ENCODE data around the gene TMEM183A.

TMEM183A gene

DNA sequence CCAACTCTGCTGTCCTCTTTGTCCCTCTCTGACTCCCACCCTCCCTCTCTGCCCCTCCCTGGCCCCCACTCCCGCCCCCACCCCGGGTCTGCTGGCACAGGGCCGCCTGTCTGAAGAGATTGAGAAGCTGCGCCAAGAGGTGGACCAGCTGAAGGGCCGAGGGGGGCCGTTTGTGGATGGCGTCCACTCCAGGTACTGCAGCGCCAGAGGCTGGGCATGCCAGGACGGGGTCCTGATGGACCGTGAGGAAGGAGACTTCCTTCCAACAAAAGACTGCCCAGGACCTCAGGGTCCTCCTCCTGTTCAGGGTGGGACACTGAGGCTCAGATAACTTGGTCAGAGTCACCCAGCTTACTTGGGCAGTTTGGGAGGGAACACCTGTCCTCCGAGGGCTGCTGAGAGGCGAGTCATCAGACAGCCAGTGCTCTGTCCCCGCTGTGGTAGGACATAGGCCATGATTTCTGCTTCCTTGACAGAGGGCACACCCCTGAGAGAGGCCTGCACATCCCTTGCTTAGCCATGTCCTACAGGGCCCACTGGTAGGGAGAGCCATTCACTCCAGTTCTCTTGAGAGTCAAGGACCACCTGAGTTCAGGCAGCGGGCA, 42.5 kb downstream of the TMEM183A start:
- Histone ChIP-seq H3K18ac (ENCODE audit: low read length) (no peak overlapping the region), H3K4me1 (ENCODE audit: control insufficient read depth in 1 of 2, insufficient read depth in 2 of 2, low read length in 2 of 2) (no peaks in the 10 kb centered on the region), H4K91ac (ENCODE audit: low read depth, low read length) (no peak overlapping the region), H2AK5ac (ENCODE audit: low read length) (no peak overlapping the region), H4K8ac (ENCODE audit: low read depth, low read length) (no peak overlapping the region), H4K12ac (ENCODE audit: low read depth, low read length) (no peak overlapping the region), H3K27me3 (ENCODE audit: insufficient read depth, low read length) (no peaks in the 10 kb centered on the region), H2AFZ (ENCODE audit: insufficient read depth, low read length, poor library complexity) (no peak overlapping the region), H3K4ac (ENCODE audit: low read depth, low read length) (no peak overlapping the region), H3K9ac (ENCODE audit: low read length) (no peak overlapping the region), H3K4me3 (ENCODE audit: low read depth, low read length) (no peak overlapping the region), H3K9me3 (ENCODE audit: insufficient read depth, low read depth, low read length) (no peaks in the 10 kb centered on the region), H2BK5ac (ENCODE audit: low read depth, low read length, poor library complexity) (no peak overlapping the region), H3K79me2 (ENCODE audit: control insufficient read depth, insufficient read depth, low read length, poor library complexity) (no peaks in the 10 kb centered on the region), H2BK12ac (ENCODE audit: low read length) (no peak overlapping the region), H3K36me3 (ENCODE audit: control insufficient read depth in 1 of 2, insufficient read depth in 2 of 2, low read length in 2 of 2) (no peaks in the 10 kb centered on the region), H3K4me2 (ENCODE audit: low read length) (no peak overlapping the region), H3K23ac (ENCODE audit: low read length) (no peak overlapping the region), H3K14ac (ENCODE audit: low read length) (no peak overlapping the region), H3K79me1 (ENCODE audit: low read length) (no peaks in the 10 kb centered on the region), H3K27ac (ENCODE audit: low read depth, low read length) (no peak overlapping the region), H2BK120ac (ENCODE audit: insufficient read depth, low read length, poor library complexity) (no peak overlapping the region)
- DNase-seq = no peak
- WGBS (ENCODE audit: extremely low coverage, insufficient coverage, insufficient read length) = no CpG with 5 or more reads among the region's 14 CpGs

DNA sequence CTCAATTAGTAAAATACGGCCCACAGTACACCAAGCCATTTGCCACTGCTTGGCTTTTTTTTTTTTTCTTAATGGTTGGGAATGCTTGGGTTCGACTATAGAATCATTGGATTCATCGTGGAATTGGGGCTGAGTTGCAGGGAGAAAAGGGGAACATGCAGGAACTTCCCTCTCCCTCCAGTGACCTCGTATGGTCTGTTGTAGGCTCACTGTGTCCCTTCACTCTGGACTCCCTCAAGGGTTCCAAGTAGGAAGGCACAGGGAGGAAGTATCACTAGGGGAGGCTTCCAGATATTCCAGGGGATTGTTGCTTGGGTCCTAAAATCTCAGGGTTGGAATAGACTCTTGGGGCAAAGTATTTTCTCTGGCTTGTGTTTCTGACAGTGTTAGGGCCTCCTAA, 43.7 kb downstream of the TMEM183A start:
- no peak for DNase-seq
- Histone ChIP-seq H3K9ac (ENCODE audit: low read length) (no peak overlapping the region), H3K79me2 (ENCODE audit: control insufficient read depth, insufficient read depth, low read length, poor library complexity) (no peaks in the 10 kb centered on the region), H3K23ac (ENCODE audit: low read length) (no peak overlapping the region), H3K4me1 (ENCODE audit: control insufficient read depth in 1 of 2, insufficient read depth in 2 of 2, low read length in 2 of 2) (no peaks in the 10 kb centered on the region), H3K9me3 (ENCODE audit: insufficient read depth, low read depth, low read length) (no peaks in the 10 kb centered on the region), H3K27ac (ENCODE audit: low read depth, low read length) (no peak overlapping the region), H2BK120ac (ENCODE audit: insufficient read depth, low read length, poor library complexity) (no peak overlapping the region), H3K18ac (ENCODE audit: low read length) (no peak overlapping the region), H2BK12ac (ENCODE audit: low read length) (no peak overlapping the region), H2AK5ac (ENCODE audit: low read length) (no peak overlapping the region), H4K12ac (ENCODE audit: low read depth, low read length) (no peak overlapping the region), H3K4me3 (ENCODE audit: low read depth, low read length) (no peak overlapping the region), H3K14ac (ENCODE audit: low read length) (no peak overlapping the region), H4K8ac (ENCODE audit: low read depth, low read length) (no peak overlapping the region), H2BK5ac (ENCODE audit: low read depth, low read length, poor library complexity) (no peak overlapping the region), H3K79me1 (ENCODE audit: low read length) (no peaks in the 10 kb centered on the region), H3K27me3 (ENCODE audit: insufficient read depth, low read length) (no peaks in the 10 kb centered on the region), H3K36me3 (ENCODE audit: control insufficient read depth in 1 of 2, insufficient read depth in 2 of 2, low read length in 2 of 2) (no peaks in the 10 kb centered on the region), H4K91ac (ENCODE audit: low read depth, low read length) (no peak overlapping the region), H2AFZ (ENCODE audit: insufficient read depth, low read length, poor library complexity) (no peak overlapping the region), H3K4me2 (ENCODE audit: low read length) (no peak overlapping the region), H3K4ac (ENCODE audit: low read depth, low read length) (no peak overlapping the region)
- no CpG with 5 or more reads among the region's 4 CpGs for WGBS (ENCODE audit: extremely low coverage, insufficient coverage, insufficient read length)

GRCh38 chr1:203051841-203052324, 44.7 kb downstream of the TMEM183A start:
- no CpG with 5 or more reads among the region's 20 CpGs for WGBS (ENCODE audit: extremely low coverage, insufficient coverage, insufficient read length)
- Histone ChIP-seq H3K4me1 (ENCODE audit: control insufficient read depth in 1 of 2, insufficient read depth in 2 of 2, low read length in 2 of 2) (no peaks in the 10 kb centered on the region), H3K4me2 (ENCODE audit: low read length) (no peak overlapping the region), H2BK120ac (ENCODE audit: insufficient read depth, low read length, poor library complexity) (no peak overlapping the region), H3K79me1 (ENCODE audit: low read length) (no peaks in the 10 kb centered on the region), H4K8ac (ENCODE audit: low read depth, low read length) (no peak overlapping the region), H4K12ac (ENCODE audit: low read depth, low read length) (no peak overlapping the region), H3K9me3 (ENCODE audit: insufficient read depth, low read depth, low read length) (no peaks in the 10 kb centered on the region), H3K79me2 (ENCODE audit: control insufficient read depth, insufficient read depth, low read length, poor library complexity) (no peaks in the 10 kb centered on the region), H2BK5ac (ENCODE audit: low read depth, low read length, poor library complexity) (no peak overlapping the region), H3K23ac (ENCODE audit: low read length) (no peak overlapping the region), H4K91ac (ENCODE audit: low read depth, low read length) (no peak overlapping the region), H3K14ac (ENCODE audit: low read length) (no peak overlapping the region), H2AK5ac (ENCODE audit: low read length) (no peak overlapping the region), H3K4me3 (ENCODE audit: low read depth, low read length) (no peak overlapping the region), H3K4ac (ENCODE audit: low read depth, low read length) (no peak overlapping the region), H3K9ac (ENCODE audit: low read length) (no peak overlapping the region), H3K36me3 (ENCODE audit: control insufficient read depth in 1 of 2, insufficient read depth in 2 of 2, low read length in 2 of 2) (no peaks in the 10 kb centered on the region), H3K27me3 (ENCODE audit: insufficient read depth, low read length) (no peaks in the 10 kb centered on the region), H2BK12ac (ENCODE audit: low read length) (no peak overlapping the region), H3K27ac (ENCODE audit: low read depth, low read length) (no peak overlapping the region), H2AFZ (ENCODE audit: insufficient read depth, low read length, poor library complexity) (no peak overlapping the region), H3K18ac (ENCODE audit: low read length) (no peak overlapping the region)
- DNase-seq = no peak

GRCh38 chr1:203052601-203053000, 45.4 kb downstream of the TMEM183A start:
- no peak overlapping the region for H4K91ac ChIP-seq (ENCODE audit: low read depth, low read length)
- no peak overlapping the region for H3K9ac ChIP-seq (ENCODE audit: low read length)
- no peaks in the 10 kb centered on the region for H3K27me3 ChIP-seq (ENCODE audit: insufficient read depth, low read length)
- H2BK12ac ChIP-seq (ENCODE audit: low read length) = no peak overlapping the region
- no peak overlapping the region for H3K4ac ChIP-seq (ENCODE audit: low read depth, low read length)
- H3K79me2 ChIP-seq (ENCODE audit: control insufficient read depth, insufficient read depth, low read length, poor library complexity) = no peaks in the 10 kb centered on the region
- no peak overlapping the region for H3K23ac ChIP-seq (ENCODE audit: low read length)
- no peak overlapping the region for H3K18ac ChIP-seq (ENCODE audit: low read length)
- no peak overlapping the region for H4K12ac ChIP-seq (ENCODE audit: low read depth, low read length)
- no peak overlapping the region for H4K8ac ChIP-seq (ENCODE audit: low read depth, low read length)
- WGBS (ENCODE audit: extremely low coverage, insufficient coverage, insufficient read length) = no CpG with 5 or more reads among the region's 3 CpGs
- DNase-seq = no peak
- H3K14ac ChIP-seq (ENCODE audit: low read length) = no peak overlapping the region
- H3K36me3 ChIP-seq (ENCODE audit: control insufficient read depth in 1 of 2, insufficient read depth in 2 of 2, low read length in 2 of 2) = no peaks in the 10 kb centered on the region
- no peak overlapping the region for H2BK120ac ChIP-seq (ENCODE audit: insufficient read depth, low read length, poor library complexity)
- H3K79me1 ChIP-seq (ENCODE audit: low read length) = no peaks in the 10 kb centered on the region
- no peak overlapping the region for H2AK5ac ChIP-seq (ENCODE audit: low read length)
- no peaks in the 10 kb centered on the region for H3K9me3 ChIP-seq (ENCODE audit: insufficient read depth, low read depth, low read length)
- no peak overlapping the region for H3K27ac ChIP-seq (ENCODE audit: low read depth, low read length)
- H3K4me2 ChIP-seq (ENCODE audit: low read length) = no peak overlapping the region
- H2AFZ ChIP-seq (ENCODE audit: insufficient read depth, low read length, poor library complexity) = no peak overlapping the region
- no peaks in the 10 kb centered on the region for H3K4me1 ChIP-seq (ENCODE audit: control insufficient read depth in 1 of 2, insufficient read depth in 2 of 2, low read length in 2 of 2)
- H3K4me3 ChIP-seq (ENCODE audit: low read depth, low read length) = no peak overlapping the region
- no peak overlapping the region for H2BK5ac ChIP-seq (ENCODE audit: low read depth, low read length, poor library complexity)
